ENCODE results near the gene HSPA12A.

Gene HSPA12A

DNA sequence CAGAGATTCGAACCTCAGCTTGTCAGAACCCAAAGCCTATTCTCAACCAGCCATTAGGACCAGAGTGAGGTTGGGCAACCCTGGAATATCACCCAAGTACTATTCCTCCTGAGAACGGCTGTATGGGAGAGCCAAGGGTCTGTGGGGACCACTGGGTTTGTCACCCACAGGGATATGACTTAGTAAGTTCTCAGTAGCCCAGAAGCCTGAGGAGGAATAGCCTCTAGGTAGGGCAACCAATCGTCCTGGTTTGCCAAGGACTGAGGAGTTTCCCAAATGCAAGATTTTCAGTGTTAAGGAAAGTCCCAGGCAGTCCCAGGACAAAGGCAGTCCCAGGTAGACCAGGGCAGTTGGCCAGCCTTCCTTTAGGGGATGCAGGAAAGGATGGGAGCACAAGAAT is 74.9 kb downstream of the HSPA12A start:
- DNase-seq, result no peak

DNA sequence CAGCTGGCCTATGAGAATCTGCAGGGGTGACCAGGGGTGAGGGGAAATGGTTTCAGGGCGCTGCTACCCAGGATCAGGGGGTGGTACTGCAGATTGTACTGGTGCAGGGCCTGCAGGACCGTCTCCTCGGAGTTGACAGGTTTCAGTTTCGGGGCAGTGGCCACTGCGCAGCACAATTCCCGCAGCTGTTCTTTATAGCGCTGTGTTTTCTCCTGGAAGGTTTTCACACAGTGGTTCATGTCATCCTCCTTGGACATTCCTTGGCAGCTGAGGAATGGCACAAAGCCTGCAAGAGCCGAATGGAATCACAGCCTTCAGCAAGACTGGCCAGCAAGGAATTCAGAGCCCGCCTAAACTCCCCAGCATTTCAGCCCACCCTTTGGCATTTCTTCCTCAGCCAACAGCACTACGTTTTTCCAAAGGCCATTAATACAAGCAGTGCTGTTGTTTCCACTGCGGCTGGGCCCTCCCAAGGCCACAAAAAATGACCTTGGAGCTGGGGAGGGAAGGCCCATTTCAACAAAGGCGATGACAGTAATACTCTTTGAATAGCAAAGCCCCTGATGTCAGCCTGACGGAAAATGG is 76.7 kb downstream of the HSPA12A start:
- DNase-seq, result no peak

DNA sequence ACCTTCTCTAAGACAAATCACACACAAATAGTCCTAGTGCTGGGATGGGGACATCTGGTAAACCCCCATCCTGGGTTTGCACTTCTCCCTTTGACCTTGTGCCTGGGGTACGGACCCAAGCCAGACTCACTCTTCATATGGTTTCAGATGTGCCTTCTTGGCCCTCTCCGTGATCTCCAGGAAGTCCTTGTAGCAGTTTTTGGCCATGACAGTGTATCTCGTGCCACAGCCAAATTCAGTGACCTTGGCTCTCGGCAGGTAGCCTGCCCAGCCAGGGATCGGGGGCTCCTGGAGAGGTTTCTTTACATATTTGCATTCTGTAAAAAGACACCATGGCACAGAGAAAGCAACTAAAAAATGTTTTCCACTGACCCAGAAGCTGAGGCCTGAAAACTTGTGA is 77.7 kb downstream of the HSPA12A start:
- no peak for DNase-seq

DNA sequence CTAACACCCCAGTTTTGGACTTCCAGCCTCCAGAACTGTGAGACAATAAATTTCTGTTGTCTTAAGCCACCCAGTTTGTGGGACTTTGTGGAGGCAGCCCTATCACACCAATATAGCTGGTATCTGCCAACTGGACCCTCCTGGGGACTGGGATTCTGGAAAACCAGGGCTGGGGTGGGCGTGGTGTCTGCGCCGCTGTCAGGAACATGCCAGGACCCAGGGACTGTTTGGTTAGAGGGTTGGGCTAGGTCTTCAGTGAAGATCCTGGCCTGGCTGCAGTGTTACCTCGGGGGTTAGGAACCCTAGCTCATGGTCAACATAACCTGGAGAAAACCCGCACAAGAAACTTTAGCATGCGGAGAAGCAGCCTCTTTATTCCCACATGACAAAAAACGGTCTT is 79.0 kb downstream of the HSPA12A start:
- no peak for DNase-seq

DNA sequence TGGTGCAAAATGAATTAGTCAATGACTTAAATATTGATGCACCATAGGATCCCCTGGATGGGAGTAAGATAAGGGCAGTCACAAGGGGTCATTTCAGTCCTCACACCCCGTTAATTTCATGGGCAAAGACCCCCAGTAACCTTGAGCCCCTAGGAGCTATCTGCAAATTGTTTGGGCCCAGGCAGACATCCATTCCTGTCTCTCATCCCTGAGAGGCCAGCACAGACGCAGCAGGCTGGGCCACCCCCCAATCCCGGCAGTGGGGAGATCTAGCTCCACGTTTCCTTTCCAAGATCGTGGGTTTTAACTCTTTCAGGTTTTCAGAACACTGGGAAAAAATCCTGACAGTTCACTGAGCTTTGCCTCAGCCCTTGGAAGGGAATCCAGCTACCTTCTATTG is 81.5 kb downstream of the HSPA12A start:
- no peak for DNase-seq

DNA sequence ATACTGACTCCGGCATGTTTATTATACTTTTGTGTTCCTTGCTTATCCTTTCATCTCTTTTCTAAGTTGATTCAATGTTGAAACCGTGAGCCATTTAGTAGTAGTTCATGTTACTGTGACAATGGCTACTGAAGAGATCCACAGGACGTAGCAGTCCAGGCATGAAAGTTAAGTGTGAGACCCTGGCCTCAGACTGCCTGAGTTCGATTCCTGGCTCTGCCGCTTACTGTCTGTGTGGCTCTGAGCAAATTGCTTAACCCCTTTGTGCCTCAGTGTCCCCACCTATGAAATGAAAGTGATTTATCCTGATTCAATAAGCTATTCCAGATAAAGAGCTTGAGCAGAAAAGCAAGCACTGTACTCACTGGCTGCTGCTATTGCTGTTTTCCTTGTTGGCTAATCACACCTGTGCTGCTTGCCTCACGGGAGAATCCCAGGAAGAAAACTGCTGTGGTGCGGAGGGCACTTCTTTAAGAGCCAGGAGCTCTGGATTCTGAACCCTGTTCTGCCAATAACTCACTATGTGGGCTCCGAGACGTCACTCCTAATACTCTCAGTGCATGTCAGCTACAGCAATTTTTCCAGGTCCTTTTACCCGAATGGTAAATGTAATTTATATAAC is 83.2 kb downstream of the HSPA12A start:
- DNase-seq, result no peak

DNA sequence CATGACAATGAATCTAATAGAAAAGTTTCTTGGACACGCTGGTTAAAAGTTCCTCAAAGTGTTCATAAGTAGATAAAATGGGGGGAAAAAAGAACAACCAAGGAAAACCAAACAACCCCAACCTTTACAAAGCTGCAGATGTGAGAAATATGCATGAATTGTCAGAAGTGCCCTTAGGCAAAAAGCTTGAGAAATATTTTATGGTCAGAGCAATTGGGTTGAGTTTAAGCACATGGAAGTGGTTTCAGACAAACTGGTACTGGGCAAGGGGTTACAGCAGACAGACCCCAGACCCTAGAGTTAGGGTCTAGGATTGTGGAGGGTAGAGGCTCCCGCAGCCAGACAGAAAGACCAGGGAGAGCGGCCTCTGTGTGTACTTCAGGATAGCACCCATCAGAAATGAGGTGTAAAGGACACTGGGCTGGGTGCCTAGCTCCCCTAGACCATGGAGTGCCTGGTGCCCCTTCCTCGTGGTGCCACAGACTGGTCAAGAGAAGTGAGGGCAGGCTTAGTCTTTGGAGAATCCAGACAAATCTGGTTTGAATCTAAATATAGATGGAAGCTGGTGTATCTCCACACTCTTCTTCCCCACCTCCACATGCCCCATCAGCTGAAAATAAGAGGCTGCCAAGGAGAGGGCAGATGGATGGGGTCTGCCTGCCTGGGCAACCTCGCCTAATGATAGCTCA is 84.4 kb downstream of the HSPA12A start:
- no peak for DNase-seq

DNA sequence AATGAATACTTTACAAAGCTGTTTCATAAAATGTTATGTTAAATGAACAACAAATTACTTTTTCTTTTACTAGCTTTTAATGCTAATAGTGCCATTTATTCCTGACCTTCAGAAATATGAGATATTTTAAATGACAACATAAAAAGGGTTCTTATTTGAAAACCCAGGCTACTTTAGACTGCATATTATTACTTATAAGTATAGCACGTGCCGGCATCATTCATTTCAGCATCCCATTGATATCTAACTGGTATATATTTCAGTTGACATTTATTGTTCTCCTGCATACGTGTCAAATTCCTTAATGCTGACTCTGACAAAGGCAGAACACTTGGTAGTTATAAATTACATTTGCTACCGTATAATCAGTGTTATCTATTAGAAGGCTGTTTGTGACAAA is 86.3 kb downstream of the HSPA12A start:
- no peak for DNase-seq

DNA sequence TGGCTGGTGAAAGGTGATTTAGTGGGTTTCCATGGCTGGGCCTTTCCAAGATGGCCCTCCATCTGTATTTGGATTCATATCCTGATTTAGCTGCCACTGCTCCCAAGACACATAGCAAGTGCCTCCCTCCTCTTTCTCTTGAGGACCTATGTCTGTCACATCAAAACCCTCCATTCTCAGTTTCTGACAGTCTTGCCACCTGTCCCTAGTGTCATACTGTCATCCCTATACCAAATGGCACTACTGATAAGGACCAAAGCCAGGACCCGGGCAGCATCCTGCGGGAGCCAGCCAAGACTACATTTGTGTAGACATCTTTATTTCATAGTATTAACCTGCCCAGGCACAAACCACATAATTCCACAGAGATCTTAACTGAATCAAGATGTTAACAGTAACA is 86.8 kb downstream of the HSPA12A start:
- DNase-seq, result no peak

DNA sequence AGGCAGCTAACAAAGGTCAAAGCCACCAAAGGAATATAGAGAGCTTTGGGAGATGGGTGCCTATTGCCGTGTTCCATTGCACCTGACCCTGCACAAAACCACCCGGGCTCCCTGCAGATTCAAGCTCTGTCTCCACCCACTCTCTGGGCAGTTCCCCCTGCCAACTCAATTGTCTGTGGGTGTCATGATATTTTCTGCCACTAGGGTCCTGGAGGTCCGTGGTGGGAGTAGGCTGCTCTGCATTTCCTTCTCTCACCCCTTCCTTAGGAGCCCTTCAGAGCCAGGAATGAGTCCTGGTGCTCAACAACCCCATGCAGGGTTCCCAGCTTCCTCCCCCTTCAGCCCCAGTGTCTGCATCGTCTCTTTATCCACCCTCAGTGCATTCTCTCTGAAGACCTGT is 87.5 kb downstream of the HSPA12A start:
- DNase-seq, result no peak

DNA sequence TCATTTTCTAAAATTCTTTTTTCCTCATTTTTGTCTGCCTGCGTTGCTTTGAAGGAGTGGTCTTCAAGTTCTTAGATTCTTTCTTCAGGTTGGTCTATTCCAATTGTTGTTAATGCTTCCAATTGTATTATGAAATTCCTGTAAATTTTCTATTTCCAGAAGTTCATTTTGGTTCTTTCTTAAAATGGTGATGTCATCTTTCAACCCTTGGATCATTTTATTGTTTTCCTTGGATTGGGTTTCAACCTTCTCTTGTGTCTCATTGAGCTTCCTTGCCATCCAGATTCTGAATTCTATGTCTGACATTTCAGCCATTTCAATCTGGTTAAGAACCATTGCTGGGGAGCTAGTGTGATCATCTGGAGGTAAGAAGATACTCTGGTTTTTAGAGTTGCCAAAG is 88.5 kb downstream of the HSPA12A start:
- no peak for DNase-seq

DNA sequence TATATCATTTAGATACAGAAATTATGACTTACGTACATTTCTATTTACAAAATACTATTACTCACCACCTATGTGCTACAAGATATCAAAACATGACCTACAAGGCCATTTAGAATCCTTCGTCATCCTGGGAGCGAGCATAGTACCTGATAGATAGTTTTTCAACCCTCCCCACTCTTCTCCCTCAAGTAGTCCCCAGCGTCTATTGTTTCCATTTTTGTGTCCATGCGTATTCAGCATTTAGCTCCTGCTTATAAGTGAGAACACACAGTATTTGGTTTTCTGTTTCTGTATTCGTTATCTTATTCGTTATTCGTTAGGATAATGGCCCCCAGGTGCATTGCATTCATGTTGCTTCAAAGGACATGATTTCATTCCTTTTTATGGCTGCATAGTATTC is 93.5 kb downstream of the HSPA12A start:
- DNase-seq, result no peak

DNA sequence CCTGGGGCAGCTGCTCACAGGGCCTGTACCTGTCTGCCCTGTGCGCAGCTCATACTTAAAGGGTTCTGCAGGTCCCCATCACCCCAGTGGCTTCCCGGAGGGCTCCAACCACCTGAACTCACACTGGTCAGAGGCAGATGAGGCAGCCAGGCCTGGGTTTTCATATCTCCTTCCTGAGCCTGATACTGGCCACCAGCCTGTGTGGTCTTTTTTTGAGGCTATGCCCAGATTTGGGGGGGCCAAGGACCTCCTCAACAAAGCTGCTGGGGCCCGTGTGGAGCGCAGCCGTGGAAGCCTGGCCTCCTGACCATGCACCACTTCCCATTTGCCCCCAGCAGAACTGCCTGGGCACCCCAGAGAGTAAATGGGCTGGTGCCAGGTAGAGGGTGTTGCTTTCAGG is 95.9 kb downstream of the HSPA12A start:
- no peak for DNase-seq

DNA sequence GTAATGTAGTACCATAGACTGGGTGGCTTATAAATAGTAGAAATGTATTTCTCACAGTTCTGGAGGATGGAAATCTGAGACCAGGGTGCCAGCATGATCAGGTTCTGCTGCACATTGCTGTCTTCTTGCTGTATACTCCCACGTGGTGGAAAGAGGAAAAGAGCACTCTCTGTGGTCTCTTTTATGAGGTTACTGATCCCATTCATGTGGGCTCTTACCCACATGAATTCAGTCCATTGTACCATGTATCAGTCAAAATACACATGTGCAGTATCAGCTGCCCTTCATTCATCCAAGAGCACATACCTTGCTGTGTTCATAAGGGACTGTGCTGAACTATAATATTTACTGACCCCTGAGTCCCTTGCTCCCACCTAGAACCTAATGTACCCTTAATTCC is 104.5 kb downstream of the HSPA12A start:
- DNase-seq, result no peak

DNA sequence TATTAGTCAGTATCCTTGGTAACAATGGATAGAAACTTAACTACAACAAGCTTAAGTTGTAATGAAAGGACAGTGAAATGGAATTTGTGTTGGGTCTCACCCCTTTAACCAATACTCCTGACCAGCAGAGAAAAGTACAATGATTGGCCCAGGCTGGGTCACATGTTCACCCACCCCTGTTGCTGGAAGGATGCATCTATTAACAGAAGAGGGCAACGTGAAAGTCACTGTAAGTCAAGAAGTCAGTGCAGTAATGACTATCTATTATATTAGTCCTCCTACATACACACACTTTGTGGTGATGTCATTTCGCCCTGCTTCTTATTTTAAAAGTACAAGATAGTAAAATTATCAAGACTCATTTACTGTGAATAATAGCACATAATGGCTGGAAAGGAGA is 105.4 kb downstream of the HSPA12A start:
- no peak for DNase-seq

DNA sequence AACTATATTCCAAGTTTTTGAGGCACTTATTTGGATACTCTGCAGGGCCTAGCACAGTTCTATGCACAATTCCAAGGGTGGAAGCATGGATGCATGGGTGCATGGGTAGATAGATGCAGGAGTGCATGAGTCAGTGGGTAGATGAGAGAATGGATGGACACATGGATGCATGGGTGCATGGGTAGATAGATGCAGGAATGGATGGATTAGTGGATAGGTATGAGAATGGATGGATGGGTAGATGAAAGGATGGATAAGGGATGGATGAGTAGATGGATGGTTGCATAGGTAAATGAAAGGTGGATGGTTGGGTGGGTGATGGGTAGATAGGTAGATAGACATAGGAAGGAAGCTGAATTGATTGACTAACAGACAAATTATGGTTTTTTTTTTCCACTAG is 106.0 kb downstream of the HSPA12A start:
- DNase-seq, result no peak

DNA sequence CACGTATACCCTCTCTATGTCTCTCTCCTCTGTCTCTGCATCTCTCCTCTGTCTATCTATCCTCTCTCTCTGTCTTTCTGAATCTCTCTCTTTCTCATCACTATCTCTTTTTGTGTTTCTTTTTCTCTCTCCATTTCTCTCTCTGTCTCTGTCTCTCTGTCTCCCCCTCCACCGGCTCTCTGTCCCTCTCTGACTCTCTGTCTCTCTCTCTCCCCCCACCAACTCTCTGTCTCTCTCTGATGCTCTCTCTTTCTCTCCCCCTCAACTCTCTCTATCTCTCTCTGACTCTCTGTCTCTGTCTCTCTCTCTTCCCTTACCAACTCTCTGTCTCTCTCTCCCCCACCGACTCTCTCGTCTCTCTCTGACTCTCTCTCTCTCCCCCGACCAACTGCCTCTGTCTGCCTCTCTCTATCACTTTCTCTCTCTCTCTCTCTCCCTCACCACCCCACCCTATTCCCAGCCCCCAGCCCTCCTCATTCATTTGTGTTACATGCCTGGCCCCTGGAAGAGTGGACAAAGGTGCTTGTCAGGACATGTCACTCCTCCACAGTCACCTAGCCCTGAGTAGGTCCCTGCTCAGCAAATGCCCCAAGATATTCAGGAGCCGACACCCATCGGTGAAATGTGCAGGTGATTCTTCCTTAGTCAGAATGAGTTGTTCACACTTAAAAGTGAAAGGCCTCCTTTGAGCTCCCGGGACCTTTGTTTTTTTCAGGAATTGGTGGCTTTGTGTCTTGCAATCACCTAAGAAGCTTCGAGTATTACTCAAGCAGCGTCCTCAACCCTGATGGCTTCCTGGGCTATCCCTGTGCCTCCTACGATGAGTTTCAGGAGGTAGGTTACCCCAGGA is 108.0 kb downstream of the HSPA12A start:
- no peak for DNase-seq

DNA sequence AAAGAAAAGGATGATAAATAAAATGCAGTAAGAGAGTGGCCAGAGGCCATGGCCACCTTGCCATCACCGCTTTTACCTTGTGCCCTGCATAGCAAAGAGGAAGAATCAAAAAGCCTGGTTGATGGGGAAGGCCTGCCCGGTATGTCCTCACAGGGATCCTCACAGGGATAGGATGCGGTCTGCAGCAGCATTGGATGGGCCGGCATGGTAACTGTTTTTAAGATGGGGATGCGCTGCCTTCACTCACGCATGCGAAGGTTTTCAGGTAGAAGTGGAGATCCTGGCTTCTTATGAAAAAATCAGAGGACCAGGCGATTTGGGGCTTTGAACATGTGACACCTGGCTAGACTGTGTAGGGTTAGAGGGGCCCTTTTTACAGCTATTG is 109.2 kb downstream of the HSPA12A start:
- no peak for DNase-seq

DNA sequence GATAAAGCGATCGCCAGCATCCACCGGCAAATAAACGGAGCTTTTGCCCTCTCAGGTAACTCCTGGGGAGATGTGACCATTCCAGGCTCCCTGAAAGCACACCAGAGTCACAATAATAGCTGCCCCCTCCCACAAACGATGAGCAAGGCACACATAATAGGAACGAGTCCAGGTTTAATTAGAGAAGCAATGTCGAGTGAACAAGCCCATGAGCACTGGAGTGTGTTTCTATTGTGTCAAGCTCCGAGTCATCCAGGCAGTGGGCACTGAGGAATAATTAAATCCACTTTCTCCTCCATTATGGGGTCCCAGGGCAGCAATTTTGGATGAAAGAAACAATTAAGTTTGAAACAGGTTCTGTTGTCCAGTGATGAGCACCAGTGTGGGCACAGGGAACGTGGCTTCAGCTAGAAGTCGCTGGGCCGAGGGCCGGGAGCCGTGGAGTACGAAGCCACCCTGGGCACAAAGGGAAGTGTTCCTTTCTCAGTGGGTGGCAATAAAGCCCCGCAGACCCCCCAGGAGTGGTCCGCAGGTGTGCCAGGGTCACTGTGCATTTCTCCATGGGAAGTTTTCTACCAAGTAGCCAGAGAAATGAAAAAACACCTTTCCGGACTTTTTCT is 109.7 kb downstream of the HSPA12A start:
- no peak for DNase-seq

DNA sequence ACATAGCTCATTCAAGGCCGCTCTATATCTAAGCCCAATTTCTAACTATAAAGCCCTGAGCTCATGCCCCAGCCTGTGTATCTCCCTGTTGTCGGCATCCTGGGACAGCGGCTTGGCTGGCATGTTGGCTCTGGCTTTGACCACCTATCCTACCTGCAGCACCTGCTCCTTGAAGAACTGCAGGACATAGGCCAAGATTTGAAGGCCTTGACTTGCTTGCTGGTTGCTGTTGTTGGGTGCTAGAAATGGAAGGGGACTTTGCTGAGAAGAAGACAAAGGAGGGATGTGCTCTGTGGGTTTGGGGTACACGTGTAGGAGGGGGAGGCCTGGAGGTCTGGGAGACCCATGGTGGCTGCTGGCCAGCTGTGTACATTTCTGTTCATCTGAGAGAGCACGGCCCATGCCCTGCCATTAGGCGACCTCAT is 110.5 kb downstream of the HSPA12A start:
- DNase-seq, result no peak

DNA sequence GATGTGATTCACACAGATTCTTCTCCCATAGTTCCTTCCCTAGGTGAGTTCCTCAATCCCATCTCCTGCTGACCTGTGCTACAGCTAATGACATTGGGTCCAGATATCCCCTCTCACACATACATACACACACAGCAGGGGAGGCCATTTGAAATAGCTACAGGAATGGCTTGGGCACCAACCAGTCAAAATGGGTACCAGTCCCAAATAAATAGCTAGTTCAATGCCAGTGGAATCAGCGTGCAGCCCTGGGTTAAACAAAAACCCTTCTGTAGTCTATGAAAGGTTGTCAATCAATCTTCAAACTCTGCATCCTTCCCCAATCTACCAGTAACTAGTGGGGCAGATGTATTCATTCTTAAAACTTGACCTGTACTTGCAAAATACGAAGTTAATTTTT is 112.3 kb downstream of the HSPA12A start:
- no peak for DNase-seq

DNA sequence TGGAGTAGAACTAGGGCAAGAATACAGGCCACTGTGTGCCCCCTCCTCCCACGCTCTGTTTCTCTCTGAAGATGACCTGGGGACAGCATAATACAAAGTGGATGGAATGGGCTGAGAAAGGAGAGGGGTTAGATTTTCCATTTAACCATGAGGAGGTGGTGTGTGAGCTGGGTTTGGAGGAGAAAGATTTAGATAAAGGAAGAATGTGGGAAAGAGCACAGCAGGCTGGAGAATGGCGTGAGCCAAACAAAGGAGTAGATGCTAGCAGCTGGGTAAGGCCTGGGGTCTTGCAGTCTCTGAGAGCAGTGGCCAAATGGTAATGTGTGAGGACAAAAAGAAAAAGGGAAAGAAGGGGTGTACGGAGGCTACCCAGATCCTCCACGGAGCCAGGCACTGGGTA is 113.0 kb downstream of the HSPA12A start:
- no peak for DNase-seq

DNA sequence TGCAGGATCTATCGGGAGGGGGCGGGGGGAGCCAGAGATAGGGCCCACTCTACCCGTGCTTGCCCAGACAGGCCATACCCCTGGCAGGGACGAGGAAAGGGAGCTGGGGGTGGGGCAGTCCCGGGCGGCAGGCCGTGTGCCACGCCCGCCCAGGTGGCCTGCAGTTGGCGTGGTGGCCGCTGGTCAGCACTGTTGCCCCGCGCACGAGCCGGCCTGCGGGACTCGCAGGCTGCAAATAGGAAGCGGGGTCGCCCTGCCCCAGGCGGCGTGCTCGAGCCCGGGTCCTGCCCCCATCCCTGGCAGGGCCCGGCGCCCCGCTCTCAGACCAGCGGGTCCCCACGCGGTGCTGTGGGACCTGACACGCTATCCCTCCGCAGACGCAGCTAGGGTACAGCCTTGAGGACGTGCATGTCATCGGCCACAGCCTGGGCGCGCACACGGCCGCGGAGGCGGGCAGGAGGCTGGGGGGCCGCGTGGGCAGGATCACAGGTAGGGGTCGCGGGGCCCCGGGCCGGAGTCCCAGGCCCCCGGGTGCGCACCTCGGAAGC is 114.9 kb downstream of the HSPA12A start:
- no peak for DNase-seq

Measured in CD4-positive, alpha-beta T cell treated with Interleukin-17A for 1 hour (primary cell).